Activated CD8-positive, alpha-beta memory T cell treated with anti-CD3 and anti-CD28 coated beads for 36 hours (primary cell): ENCODE data around the gene SULT1C4. TPM values are rescaled to one million over a fixed set of nuclear protein-coding genes. Genes with fewer than 3 reads are reported as not detected.
"Not testable (repeated sequence)": the region's sequence is repeated elsewhere in the genome, so short reads cannot be mapped to it uniquely, and the experiment has no call there.

Experiments used
- CTCF ChIA-PET: fragments of 350-600 bp; sonication (Branson Sonifier 250); formaldehyde crosslinking; loops from one replicate; lab custom pipeline; 2021; ENCODE audit warnings: antibody characterized with exemption; lab: Charles Lee
- POLR2A ChIA-PET: fragments of 350-600 bp; sonication (Branson Sonifier 250); formaldehyde crosslinking; loops from one replicate; lab custom pipeline; 2021; ENCODE audit warnings: antibody characterized with exemption; lab: Charles Lee
- total RNA-seq, 2 experiments: library from RNA; stranded (reverse); gene quantifications; one replicate each; pipeline ENCODE4 v1.2.3, GENCODE V29; 2021

SULT1C4 gene
- not detected for total RNA-seq

DNA sequence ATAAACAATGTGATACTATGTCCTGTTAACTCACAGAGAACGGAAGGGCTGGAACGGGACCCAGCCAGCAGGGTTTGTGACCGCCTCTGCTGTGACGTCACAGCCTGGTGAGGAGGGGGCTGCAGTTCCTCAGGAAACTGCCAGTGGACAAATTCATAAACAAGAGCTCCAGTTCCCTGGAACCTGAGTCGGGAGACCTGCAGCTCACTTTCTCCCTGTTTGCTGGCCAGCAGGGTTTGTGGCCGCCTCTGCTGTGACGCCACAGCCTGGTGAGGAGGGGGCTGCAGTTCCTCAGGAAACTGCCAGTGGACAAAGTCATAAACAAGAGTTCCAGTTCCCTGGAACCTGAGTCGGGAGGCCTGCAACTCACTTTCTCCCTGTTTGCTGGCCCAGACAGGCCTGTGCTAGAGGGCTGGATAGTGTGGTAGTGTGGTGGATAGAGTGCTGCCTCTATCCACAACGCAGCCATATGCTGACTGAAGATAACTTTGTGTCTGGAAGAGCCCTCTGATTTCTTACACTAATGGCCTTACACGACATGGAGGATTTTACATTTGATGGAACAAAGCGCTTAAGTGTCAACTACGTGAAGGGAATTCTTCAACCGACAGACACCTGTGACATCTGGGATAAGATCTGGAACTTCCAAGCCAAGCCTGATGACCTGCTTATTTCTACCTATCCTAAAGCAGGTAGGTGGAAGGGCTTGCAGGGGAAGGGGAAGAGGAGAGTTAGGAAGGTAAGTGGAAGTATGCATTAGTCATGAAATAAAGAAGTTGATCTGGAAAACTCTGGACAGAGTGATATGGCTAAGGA lies at the start of gene SULT1C4:
Gene SULT1C4 (plus strand): TSS at position 140 of the 816 bp plus-strand sequence. CDS start 384 bp downstream, at position 524.
- ChIA-PET POLR2A (no interaction called here), CTCF (no interaction called here)

DNA sequence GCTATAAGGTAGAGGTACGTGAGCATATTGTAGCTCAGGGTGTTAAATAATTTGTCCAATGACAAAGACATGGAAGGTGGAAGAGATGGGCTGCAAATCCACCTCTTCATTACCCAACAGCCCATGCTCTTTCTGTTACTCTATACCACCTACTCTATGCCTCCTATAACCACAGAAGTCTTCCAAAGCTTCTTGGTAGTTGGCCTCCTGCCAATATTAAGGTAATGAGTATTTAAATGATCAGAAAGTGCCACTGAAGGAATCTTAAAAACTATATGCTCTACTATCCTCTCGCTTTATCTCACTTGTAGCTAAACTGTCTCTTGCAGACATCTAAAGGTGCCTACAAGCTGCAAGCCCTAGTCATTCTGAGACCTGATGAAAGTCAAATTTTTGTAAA lies 48.0 kb upstream of the SULT1C4 start:
- CTCF ChIA-PET, result no interaction called here
- POLR2A ChIA-PET, result no interaction called here

DNA sequence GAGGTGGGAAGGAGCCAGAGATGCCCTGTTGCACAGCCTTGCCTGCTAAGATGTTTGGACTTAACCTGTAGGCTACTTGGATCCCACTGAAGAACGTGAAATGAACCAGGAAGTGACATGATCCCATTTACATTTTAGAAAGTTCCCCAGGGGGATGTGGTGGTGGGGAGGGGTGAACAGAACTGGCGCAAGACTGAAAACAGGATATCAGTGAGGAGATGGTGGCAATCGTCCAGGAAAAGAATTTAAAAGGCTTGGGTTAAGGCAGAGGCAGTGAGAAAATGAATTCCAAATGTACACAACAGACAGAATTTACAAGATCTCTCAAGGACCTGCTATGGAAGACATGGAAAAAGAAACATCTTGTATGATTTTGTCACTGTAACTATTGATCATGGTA lies 46.8 kb upstream of the SULT1C4 start:
- CTCF ChIA-PET, result no interaction called here

DNA sequence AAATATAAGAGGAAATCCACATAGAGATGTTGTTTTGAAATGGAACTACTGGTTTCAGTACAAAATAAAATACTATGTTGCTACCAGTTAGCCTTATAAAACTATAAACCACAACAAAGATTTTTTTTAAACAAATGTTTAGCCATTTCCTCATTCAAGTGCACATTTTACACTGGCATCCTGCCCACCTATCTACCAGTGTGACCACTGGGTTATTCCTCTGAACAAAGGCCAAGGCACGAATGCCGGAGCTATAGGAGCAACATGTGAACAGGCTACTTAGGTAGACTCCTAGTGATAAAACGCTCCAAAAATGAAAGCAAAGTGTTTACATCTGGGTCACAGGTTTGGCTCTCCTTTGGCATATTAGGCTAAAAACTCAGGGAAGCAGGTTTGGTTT lies 31.8 kb upstream of the SULT1C4 start:
- ChIA-PET CTCF (no interaction called here), POLR2A (no interaction called here)

More for the DNA sequence above, 46.8 kb upstream of the SULT1C4 start:
- POLR2A ChIA-PET, result no interaction called here

DNA sequence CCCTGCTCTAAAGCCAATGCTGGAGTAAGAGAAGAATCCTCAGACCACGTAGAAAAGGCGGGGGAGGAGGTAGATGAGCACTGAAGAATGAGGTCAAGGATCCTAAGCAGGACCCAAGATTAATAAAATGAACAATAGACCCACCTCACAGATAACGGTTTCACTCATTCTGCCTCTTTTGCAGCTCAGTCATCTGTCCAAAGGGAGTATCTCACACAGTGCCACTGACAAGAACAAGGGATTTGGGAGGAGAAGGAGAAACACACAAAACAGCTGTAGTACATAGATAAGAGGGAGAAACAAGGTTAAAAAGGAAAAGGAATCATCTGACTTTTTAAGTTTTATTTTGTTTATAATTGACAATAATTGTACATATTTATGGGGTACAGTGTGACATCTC lies 30.9 kb upstream of the SULT1C4 start:
- ChIA-PET POLR2A (no interaction called here), CTCF (no interaction called here)

DNA sequence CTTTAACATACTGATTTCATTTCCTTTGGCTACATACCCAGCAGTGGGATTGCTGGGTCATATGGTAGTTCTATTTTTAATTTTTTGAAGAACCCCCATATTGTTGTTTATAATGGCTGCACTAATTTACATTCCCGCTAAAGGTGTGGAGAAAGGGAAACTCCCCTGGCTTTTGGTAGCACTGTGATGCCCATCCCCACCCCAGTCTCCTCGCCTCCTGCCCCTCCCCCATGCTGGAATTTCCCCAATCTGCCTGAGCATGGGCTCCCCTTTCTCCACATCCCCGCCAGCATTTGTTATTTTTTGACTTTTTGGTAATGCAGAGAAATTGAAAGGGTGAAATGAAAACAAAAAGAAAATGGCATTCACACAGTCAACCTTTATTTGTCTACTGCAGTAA lies 30.0 kb upstream of the SULT1C4 start:
- POLR2A ChIA-PET, result no interaction called here
- CTCF ChIA-PET, result no interaction called here

DNA sequence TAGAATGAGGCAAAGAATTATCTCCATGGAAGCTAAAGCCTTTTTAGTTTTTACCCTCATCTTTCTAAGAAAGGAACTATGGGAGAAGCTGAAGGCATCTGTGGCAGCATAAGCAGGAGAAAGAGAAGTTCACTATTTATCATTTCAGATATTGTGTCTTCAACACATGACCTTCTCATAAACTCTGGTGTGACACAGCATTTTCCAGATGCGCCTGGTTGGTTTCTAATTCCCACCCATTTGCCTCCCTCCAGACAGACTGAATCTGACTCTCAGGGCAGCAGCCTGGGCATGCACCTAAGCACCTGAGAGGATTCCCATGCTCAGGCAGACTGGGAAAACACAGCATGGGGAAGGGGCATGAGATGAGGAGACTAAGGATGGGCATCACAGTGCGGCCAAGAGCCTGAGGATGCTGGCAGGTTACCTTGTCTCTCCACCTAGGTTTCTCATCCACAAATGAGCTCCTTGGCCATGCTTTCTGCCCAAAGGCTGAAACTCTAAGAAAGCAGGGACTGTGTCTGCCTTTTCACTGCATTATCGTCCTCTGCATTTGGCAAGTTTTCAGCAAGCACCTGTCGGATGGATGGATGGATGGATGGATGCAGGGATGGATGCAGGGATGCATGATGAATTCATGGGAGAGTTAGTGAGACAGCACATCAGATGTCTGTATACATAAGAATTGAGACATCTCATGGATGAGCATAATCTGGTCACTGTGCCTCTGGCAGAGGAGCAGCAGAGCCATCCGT lies 28.8 kb upstream of the SULT1C4 start:
- POLR2A ChIA-PET, result no interaction called here
- CTCF ChIA-PET, result no interaction called here

DNA sequence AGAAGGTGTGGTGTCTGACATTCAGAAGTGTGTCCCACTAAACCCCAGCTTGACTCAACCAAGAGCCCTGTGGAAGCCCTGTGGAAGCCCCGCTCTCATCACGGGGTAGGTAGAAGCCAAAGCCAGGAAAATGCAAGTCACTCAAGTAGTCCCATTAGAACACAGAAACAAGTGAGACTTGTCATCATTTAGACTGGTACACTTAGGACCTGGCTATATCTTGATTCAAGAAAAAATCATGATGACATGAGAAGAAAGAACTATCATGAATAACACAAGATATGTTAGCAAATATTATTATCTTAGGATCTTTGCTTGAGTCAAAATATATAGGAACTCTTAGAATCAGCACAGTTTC lies 28.2 kb upstream of the SULT1C4 start:
- ChIA-PET CTCF (no interaction called here), POLR2A (no interaction called here)

DNA sequence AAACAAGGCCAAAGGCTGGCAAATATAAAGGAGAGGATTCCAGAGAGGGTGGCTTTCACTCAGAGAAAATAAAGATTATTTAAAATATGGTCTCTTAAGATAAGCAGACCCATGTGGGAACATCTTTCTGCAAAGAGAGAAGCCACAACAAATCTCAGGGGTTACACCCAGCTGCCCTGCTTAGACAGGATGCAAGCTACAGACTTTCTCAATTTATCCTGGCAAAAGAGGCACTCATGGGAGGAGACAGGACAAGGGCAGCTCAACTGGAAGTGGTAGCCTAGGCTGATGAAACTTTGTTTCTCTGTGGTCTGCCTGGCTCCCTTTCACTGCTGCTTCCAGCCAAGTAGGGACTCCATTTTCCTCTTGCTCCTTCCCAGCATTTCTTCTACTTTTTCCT lies 25.9 kb upstream of the SULT1C4 start:
- CTCF ChIA-PET, result no interaction called here
- POLR2A ChIA-PET, result no interaction called here

DNA sequence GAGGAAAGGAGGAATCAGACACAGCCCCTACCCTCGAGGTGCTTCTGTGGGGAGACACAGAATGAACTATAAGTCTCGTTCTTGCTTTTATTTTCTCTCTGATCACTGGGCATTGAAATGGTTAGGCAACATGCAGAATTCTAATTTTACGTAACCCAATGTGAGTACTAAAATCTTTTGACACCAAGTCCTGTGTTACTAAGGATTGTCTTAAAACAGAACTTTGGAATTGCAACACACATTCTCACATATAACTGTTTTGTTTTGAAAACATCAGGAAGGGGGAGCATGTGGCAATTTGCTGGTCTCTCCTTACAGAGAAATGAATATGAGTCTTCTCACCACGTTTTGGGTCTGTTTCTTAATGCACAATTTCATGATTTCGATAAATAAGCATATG lies 23.6 kb upstream of the SULT1C4 start:
- ChIA-PET CTCF (interaction anchor here (1.2 to 1.8 kb wide), 2 partner anchors 42 to 230 kb away, joined by 3 to 4 read pairs; no protein-coding TSS in a partner anchor), POLR2A (no interaction called here)

DNA sequence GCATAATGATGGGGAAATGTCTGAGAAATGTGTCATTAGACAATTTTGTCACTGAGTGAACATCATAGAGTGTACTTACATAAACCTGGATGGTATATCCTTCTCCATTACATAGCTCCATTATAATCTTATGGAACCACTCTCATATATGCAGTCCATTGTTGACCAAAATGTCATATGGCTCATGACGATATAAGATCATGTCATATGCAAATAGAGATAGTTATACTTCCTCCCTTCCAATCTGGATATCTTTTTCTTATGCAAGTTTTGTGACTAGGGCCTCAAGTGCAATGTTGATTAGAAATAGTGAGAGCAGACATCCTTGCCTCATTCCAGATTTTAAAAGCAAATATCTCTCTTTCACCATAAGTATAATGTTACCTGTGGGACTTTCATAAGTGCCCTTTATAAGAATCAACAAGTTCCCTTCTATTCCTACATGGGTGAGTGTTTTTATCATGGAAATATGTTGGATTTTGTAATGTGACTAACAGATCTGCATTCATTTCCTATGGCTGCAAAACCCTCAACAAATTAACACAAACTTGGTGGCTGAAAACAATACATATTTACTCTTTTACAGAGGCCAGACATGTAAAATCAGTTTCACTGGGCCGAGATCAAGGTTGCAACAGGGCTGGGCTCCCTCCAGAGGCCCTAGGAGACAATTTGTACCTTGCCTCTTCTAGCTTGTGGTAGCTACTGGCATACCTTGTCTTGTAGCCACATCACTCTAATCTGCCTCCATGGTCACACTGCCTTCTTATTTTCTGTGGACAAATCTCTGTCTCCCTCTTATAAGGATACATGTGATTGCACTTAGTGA lies 21.6 kb upstream of the SULT1C4 start:
- POLR2A ChIA-PET, result no interaction called here
- CTCF ChIA-PET, result no interaction called here

DNA sequence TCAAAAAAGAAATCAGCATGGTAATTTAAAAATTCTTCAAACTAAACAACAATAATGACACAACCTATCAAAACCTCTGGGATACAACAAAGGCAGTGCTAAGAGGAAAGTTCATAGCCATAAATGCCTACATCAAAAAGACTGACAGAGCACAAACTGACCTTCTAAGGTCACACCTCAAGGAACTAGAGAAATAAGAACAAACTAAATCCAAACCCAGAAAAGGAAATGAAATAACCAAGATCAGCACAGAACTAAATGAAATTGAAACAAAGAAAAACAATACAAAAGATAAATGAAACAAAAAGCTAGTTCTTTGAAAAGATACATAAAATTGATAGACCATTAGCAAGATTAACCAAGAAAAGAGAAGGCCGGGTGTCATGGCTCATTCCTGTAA lies 18.4 kb upstream of the SULT1C4 start:
- POLR2A ChIA-PET, result not testable (repeated sequence)

DNA sequence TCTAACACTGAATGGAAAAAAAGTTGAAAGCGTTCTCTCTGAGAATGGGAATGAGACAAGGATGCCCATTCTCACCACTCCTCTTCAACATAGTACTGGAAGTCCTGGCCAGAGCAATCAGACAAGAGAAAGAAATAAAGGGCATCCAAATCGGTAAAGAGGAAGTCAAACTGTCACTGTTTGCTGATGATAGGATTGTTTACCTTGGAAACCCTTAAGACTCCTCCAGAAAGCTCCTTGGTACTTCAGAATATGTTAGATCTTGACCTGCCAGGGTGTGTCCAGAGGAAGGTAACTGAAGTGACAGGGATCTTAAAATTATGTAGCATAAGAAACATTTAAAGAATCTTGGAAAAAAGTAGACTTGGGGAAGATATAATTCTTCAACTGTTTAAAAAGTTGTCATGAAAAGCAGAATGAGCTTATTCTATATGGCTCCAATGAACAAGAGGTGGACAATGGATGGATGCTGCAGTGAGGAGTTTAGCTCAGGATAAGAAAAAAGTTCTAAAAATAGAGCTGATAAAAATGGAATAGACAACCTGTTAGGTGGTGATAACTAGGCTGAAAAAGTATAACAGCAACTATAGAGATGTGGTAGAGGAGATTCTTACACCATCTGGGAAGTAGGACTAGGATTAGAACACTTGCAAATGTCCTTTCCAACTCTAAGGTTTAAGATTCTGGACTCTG lies 16.8 kb upstream of the SULT1C4 start:
- ChIA-PET POLR2A (no interaction called here), CTCF (no interaction called here)

More for the DNA sequence above, 18.4 kb upstream of the SULT1C4 start:
- CTCF ChIA-PET, result not testable (repeated sequence)

DNA sequence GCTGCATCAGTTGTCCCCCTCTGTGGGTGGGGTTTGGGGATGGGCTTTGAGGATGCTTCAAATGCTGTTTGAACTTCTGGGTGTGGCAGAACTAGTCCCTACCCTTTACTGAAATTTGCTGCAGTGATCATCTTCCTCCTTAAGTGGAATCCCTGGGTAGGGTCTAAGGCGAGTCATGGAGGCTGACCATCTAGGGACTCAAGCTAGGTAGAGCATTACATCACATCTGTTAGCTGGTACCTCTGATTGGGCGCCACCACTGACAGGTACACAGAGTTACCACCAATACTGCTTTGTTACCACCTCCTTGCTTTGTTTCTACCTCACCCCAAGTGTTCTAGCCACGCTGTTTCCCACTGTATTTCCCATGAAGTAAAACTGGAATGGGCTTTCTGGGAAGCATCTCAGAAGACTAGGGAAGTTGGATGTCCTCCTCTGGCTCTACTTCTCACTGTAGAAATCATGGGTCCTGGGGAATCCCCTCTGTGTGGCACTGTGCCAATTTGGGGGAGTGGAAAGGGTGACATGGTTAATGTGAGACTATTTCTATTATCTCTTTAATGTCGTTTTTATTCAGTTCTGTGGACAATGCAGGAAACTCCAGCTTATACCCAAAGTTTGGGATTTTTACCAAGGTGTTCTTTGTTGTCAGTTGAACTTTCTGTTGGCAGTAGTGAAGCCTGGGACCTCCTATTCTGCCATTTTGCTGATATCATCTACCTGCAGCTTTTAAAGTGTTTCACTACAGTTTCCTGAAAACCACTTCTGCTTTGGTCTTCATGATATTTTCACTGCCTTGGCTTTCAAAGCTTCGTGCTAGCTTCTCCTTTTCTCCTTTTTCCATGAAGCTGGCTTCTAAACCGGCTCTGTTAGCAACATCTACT lies 14.5 kb upstream of the SULT1C4 start:
- CTCF ChIA-PET, result no interaction called here
- POLR2A ChIA-PET, result no interaction called here

DNA sequence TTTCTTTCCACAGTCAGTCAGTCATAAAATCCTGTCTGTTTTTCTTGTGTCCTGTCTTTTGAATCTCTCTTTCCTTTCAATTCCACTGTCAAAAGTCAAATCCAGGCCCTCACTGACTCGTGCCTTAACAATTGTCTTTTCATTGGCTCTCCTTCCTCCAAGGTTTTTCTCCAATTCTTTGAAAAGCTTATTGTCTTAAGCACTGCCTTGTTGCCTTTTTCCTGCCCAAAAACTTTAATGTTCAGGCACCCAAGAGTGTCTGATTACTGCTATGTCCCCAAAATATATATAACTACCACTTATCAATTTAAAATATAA lies 13.9 kb upstream of the SULT1C4 start:
- ChIA-PET POLR2A (no interaction called here), CTCF (no interaction called here)

DNA sequence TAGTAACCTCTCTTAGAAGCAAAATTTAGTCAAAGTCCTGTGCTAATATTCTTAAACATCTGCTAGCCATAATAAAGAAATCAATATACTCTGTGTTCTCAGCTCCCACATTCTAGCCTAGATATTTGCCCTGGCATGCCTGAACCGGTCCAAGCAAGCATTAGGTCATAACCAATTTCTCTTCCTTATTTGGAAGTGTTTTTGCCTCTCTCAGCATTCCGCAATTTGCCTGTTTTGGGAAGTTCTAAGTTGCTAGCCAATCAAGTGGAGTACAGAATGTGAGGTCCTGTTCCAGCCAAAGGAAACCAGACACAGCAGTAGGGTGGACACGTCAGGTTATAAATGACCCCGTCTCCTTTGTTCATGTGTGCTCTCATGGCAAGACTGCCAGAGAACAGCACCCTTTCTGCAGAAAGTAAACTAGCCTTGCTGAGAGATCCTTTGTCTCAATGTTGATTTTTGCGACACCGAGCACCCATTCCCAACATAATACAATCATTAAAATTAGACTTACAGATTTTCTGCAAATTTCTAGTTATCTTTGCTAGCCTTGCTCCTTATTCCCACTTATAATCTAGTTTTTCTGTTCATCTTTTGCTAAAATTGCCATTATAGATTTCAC lies 13.0 kb upstream of the SULT1C4 start:
- ChIA-PET POLR2A (no interaction called here), CTCF (no interaction called here)

DNA sequence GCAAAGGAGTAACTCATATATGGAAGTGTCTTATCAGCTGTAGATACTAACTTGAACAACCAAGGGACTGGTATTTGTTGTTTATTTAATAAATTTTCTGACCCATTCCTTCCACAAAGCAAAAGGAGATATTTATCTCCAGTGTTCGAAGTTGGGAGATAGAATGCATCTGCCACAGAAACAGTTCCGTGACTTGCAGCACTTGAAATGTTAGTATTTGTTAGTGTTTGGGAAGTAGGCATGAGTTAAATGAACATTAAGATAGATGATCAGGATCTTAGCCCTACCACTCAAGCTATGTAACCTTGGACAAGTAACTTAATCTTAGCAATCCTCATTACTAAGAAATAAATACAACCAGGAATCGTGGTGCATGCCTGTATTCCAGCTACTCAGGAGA lies 12.1 kb upstream of the SULT1C4 start:
- POLR2A ChIA-PET, result no interaction called here
- CTCF ChIA-PET, result no interaction called here

DNA sequence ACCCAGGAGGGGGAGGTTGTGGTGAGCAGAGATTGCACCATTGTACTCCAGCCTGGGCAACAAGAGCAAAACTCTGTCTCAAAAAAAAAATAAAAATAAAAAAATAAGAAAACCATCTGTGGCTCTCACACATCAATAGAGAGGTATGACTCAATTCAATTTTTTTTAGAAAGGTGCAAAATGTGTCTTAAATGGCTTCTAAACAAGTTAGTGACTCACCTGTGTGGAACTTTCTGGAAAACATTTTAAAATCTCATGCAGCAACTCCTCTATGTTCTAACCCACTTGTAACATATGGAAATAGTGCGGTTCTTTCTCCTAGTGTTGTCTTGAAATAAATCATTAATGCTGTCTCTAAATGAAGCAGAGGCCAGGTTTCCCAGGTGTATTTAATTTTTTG lies 10.7 kb upstream of the SULT1C4 start:
- POLR2A ChIA-PET, result no interaction called here
- CTCF ChIA-PET, result no interaction called here
